ENCODE data around the gene MSH4.

MSH4 gene

DNA sequence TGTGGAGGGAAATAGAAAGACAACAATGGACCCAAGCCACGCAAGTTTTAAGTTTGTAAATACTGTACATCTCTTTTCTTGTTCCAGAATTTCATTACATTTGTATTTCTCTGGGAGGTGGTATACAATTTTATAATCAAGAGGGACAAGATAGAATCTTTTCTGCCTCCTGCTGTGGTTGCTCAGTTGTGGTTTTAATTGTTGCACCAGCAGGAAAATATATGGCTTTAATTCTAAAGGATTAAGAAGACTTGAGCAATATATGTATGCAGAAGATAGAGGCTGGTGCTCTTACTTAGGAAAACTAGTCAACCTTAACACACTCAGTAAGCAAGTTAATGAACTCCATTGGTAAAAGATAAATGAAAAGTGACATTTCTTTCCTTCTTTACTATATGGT lies 155.3 kb downstream of the MSH4 start:
- H3K9me3 Mint-ChIP-seq = no peaks in the 10 kb centered on the region
- no peak overlapping the region for H3K4me3 Mint-ChIP-seq
- DNase-seq (ENCODE audit: low spot score in 2 of 2) = no peak
- no peaks in the 10 kb centered on the region for H3K36me3 Mint-ChIP-seq
- no peaks in the 10 kb centered on the region for H3K4me1 Mint-ChIP-seq
- no peak overlapping the region for H3K27ac Mint-ChIP-seq
- ATAC-seq = no peak

DNA sequence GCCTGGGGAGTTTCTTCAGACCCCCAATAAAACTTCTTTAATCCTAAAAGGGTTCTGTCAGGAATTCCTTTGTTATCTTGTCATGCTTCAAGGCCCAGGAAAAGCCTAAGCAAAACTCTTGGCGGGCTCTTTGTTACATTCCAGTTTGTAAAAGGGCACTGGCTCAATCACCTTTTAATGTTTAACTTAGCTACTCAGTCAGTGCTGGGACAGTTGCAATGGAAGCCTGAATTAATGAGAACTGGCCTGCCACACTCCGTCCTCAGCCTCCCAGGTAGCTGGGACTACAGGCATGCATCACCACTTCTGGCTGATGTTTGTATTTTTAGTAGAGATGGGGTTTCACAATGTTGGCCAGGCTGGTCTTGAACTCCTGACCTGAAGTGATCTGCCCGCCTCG lies 156.8 kb downstream of the MSH4 start:
- Mint-ChIP-seq H3K4me1 (no peaks in the 10 kb centered on the region), H3K4me3 (no peak overlapping the region), H3K27ac (no peak overlapping the region), H3K9me3 (no peaks in the 10 kb centered on the region), H3K36me3 (no peaks in the 10 kb centered on the region)
- no peak for DNase-seq (ENCODE audit: low spot score in 2 of 2)
- ATAC-seq = no peak

DNA sequence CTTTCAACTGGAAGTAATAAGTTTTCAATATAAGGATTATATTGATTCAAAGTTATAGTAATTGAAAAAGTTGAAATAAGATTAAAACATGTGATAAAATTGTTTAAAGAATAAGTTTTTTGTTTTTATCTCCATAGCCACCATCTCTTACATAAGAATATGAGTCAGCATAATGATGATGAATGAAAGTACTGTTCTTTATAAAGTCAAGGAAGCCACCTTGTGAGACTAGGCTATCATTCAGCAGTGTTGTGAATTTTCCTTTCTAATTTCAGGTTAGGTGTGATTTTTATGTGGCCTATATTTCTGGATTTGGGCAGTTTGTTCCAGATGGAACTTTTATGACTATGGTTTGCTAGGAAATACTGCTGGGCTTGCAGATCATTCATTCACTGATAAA lies 157.9 kb downstream of the MSH4 start:
- Mint-ChIP-seq H3K4me3 (no peak overlapping the region), H3K4me1 (no peaks in the 10 kb centered on the region), H3K27ac (no peak overlapping the region), H3K36me3 (no peaks in the 10 kb centered on the region), H3K9me3 (no peaks in the 10 kb centered on the region)
- DNase-seq (ENCODE audit: low spot score in 2 of 2) (no peak), ATAC-seq (no peak)
